NCI-H187 (cell line): ENCODE measurements around the gene SERPINH1.
"Not testable (repeated sequence)": the region's sequence is repeated elsewhere in the genome, so short reads cannot be mapped to it uniquely, and the experiment has no call there.

Experiments
- DNase-seq, 2 experiments: peaks; one replicate each; lab custom pipeline; 2025; lab: John Stamatoyannopoulos, UW

Gene SERPINH1

GRCh38 chr11:75574698-75575602 is 12.9 kb downstream of the SERPINH1 start:
- DNase-seq = no peak

- DNase-seq = no peak
Observed at GRCh38 chr11:75576017-75576416, 14.0 kb downstream of the SERPINH1 start.

- no peak for DNase-seq
Observed at GRCh38 chr11:75576499-75576918, 14.5 kb downstream of the SERPINH1 start.

- DNase-seq = no peak
Observed at GRCh38 chr11:75577207-75577606, 15.2 kb downstream of the SERPINH1 start.

- no peak for DNase-seq
Observed at GRCh38 chr11:75578977-75579376, 16.9 kb downstream of the SERPINH1 start.

GRCh38 chr11:75579841-75580240 is 17.8 kb downstream of the SERPINH1 start:
- DNase-seq = no peak

GRCh38 chr11:75582506-75582894 is 20.4 kb downstream of the SERPINH1 start:
- no peak for DNase-seq

- DNase-seq = peak in 1 of 2 experiments; percentile 47
Observed at GRCh38 chr11:75582895-75583717, 21.1 kb downstream of the SERPINH1 start.

GRCh38 chr11:75583718-75584658 is 21.9 kb downstream of the SERPINH1 start:
- peak; percentile 19 to 58 for DNase-seq

GRCh38 chr11:75584659-75585292 is 22.7 kb downstream of the SERPINH1 start:
- not testable (repeated sequence) for DNase-seq

- no peak for DNase-seq
Observed at GRCh38 chr11:75585293-75585670, 23.2 kb downstream of the SERPINH1 start.

GRCh38 chr11:75586395-75586794 is 24.3 kb downstream of the SERPINH1 start:
- no peak for DNase-seq

GRCh38 chr11:75588051-75588481 is 26.0 kb downstream of the SERPINH1 start:
- DNase-seq = no peak

- DNase-seq = no peak
Observed at GRCh38 chr11:75589051-75589450, 27.0 kb downstream of the SERPINH1 start.

GRCh38 chr11:75589933-75590332 is 27.9 kb downstream of the SERPINH1 start:
- no peak for DNase-seq

GRCh38 chr11:75591371-75591770 is 29.3 kb downstream of the SERPINH1 start:
- no peak for DNase-seq

- DNase-seq = no peak
Observed at GRCh38 chr11:75591966-75592365, 29.9 kb downstream of the SERPINH1 start.

- peak; percentile 63 to 68 for DNase-seq
Observed at GRCh38 chr11:75592715-75593114, 30.7 kb downstream of the SERPINH1 start.

- DNase-seq = peak; percentile 63 to 78
Observed at GRCh38 chr11:75593286-75593915, 31.3 kb downstream of the SERPINH1 start.

- DNase-seq = no peak
Observed at GRCh38 chr11:75594211-75594610, 32.2 kb downstream of the SERPINH1 start.

- DNase-seq = no peak
Observed at GRCh38 chr11:75595429-75595828, 33.4 kb downstream of the SERPINH1 start.
